Measurements from ENCODE around the gene FRG2B.
"Not testable (repeated sequence)": the region's sequence is repeated elsewhere in the genome, so short reads cannot be mapped to it uniquely, and the experiment has no call there.

Gene FRG2B

GRCh38 chr10:133600657-133601056, 25.9 kb downstream of the FRG2B start:
- DNase-seq (ENCODE audit: low read depth in 2 of 2, low spot score in 1 of 2) = no peak

GRCh38 chr10:133599869-133600268, 26.7 kb downstream of the FRG2B start:
- DNase-seq (ENCODE audit: low read depth in 2 of 2, low spot score in 1 of 2) = not testable (repeated sequence)

GRCh38 chr10:133592716-133593115, 33.9 kb downstream of the FRG2B start:
- no peak for DNase-seq (ENCODE audit: low read depth in 2 of 2, low spot score in 1 of 2)

DNA sequence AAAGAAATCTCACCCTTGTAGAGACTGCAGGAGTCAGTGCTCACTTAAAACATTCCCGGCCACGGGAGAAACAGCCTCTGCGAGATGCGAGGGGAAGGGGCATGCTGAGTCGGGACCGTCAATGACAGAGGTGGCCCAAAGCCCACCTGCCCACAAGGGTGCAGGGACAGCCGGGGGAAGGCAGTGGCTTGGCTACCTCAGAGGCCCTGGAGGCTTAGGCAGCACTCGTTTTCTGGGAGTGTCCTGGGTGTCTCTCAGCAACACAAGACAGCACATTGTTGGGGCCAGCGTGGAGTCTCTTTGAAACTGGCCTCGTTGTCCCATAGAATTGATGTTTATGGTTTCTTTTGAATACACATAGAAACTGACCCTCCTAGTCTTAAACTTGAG, 35.6 kb downstream of the FRG2B start:
- DNase-seq (ENCODE audit: low read depth in 2 of 2, low spot score in 1 of 2) = no peak

DNA sequence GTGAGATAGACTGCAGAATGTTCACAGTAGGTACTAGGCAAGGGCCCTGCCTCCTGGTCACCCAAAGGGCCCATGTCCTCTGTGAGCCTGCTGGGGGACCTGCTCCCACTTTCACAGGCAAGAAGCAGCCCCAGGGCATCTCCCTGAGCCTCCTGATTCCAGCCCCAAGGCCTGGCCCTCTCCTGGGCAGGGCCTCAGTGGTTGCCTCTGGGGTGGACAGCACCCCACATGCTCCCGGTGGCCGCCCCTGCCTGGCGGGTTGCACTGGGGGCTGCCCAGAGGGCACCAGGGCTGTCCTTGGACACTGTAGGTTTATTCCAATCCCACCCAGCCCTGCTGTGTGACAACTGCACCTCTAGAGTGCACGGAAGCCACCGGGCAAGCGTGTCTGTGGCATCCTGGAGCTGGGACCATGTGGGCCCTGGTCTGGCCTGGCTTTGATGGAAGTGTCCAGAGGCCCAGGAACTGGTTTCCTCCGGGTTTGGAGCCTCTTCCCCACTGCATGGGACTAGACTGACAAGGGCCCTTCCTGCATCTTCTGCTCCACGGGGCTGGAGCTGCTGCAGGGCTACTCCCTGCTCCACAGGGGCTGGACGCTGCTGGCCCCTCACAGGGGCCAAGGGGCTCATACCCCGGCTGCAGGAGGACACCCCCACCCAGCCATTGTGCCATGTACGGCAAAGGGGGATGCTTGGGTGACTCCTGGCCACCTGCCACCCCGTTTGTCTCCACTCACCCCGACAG, 36.2 kb downstream of the FRG2B start:
- no peak for DNase-seq (ENCODE audit: low read depth in 2 of 2, low spot score in 1 of 2)

GRCh38 chr10:133577037-133577436, 49.6 kb downstream of the FRG2B start:
- DNase-seq (ENCODE audit: low read depth in 2 of 2, low spot score in 1 of 2) = not testable (repeated sequence)

All from stimulated activated CD8-positive, alpha-beta memory T cell treated with anti-CD3 and anti-CD28 coated beads, Interleukin-4, amount 100 ng/mL, for 1 hour (primary cell).